22Rv1 (cell line): ENCODE measurements around the gene SPECC1L.

Source experiments
- ZFX ChIP-seq: fragments of 450-650 bp; IDR thresholded peaks from 2 replicates; pipeline ENCODE4 v1.6.1; 2017; ENCODE audit warnings: antibody characterized with exemption, borderline replicate concordance
- TF ChIP-seq, protein P1 (sequence below): fragments of 450-650 bp; IDR thresholded peaks from 2 replicates; pipeline ENCODE4 v1.5.1; 2017; ENCODE audit warnings: mild to moderate bottlenecking

DNA sequence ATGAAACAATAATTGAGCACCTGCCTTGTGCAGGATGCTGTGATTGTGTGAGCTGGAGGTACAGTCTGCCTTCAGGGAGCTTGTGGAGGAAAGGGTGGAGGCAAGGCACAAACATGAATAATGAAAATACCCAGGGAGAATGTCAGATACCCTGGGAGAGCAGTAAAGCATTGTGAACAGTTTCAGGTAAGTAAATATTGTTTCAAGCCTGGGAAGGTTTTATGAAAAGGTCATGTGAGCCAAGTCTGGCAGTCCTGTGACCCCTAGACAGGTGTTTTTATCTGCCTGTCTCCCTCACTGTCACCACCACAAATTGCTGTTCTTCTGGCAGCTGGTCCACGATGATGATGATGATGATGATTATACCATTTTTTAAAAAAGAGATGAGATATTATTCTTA lies 32.0 kb downstream of the SPECC1L start:
- TF ChIP-seq, protein P1, sequence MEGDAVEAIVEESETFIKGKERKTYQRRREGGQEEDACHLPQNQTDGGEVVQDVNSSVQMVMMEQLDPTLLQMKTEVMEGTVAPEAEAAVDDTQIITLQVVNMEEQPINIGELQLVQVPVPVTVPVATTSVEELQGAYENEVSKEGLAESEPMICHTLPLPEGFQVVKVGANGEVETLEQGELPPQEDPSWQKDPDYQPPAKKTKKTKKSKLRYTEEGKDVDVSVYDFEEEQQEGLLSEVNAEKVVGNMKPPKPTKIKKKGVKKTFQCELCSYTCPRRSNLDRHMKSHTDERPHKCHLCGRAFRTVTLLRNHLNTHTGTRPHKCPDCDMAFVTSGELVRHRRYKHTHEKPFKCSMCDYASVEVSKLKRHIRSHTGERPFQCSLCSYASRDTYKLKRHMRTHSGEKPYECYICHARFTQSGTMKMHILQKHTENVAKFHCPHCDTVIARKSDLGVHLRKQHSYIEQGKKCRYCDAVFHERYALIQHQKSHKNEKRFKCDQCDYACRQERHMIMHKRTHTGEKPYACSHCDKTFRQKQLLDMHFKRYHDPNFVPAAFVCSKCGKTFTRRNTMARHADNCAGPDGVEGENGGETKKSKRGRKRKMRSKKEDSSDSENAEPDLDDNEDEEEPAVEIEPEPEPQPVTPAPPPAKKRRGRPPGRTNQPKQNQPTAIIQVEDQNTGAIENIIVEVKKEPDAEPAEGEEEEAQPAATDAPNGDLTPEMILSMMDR = no peak
- no peak for TF ChIP-seq ZFX
